BE2C (cell line): ENCODE data around the gene MMP3.

Experiments used
- DNase-seq: peaks from one replicate; pipeline ENCODE4 v3.0.0-alpha.2; 2020
- H3K27me3 ChIP-seq: fragments of 250-450 bp; sonication (Bioruptor Pico); 2 replicates; pipeline ENCODE4 v1.5.1; 2020; ENCODE audit warnings: mild to moderate bottlenecking
- H3K36me3 ChIP-seq: fragments of 250-450 bp; sonication (Bioruptor Pico); 2 replicates; pipeline ENCODE4 v1.5.1; 2020; ENCODE audit warnings: mild to moderate bottlenecking
- H3K4me1 ChIP-seq: fragments of 250-450 bp; sonication (Bioruptor Pico); 2 replicates; pipeline ENCODE4 v1.5.1; 2020
- H3K4me3 ChIP-seq: 2 replicates; pipeline ENCODE4 v1.5.1; 2011; ENCODE audit warnings: low read depth, low read length
- H3K9me3 ChIP-seq: fragments of 250-450 bp; sonication (Bioruptor Pico); 2 replicates; pipeline ENCODE4 v1.5.1; 2020
- CTCF ChIP-seq: IDR thresholded peaks from 2 replicates; pipeline ENCODE4 v1.5.1; 2012; ENCODE audit warnings: mild to moderate bottlenecking, low read depth, low read length

Gene MMP3

GRCh38 chr11:102830001-102830727 is 13.2 kb downstream of the MMP3 start:
- Histone ChIP-seq H3K4me3 (no peak overlapping the region), H3K9me3 (no peaks in the 10 kb centered on the region), H3K4me1 (no peaks in the 10 kb centered on the region), H3K27me3 (peaks cover 18% of the 10 kb centered on the region), H3K36me3 (no peaks in the 10 kb centered on the region)
- DNase-seq = no peak
- TF ChIP-seq CTCF = no peak

GRCh38 chr11:102829316-102830000 is 14.0 kb downstream of the MMP3 start:
- Histone ChIP-seq H3K4me1 (no peaks in the 10 kb centered on the region), H3K27me3 (peaks cover 18% of the 10 kb centered on the region), H3K36me3 (no peaks in the 10 kb centered on the region), H3K4me3 (no peak overlapping the region), H3K9me3 (no peaks in the 10 kb centered on the region)
- DNase-seq = no peak
- TF ChIP-seq CTCF = no peak

- H3K4me3 ChIP-seq = no peak overlapping the region
- H3K36me3 ChIP-seq = no peaks in the 10 kb centered on the region
- H3K27me3 ChIP-seq = no peaks in the 10 kb centered on the region
- no peak for DNase-seq
- H3K9me3 ChIP-seq = no peaks in the 10 kb centered on the region
- no peaks in the 10 kb centered on the region for H3K4me1 ChIP-seq
- TF ChIP-seq CTCF = no peak
These were observed 18.9 kb downstream of the MMP3 start for GRCh38 chr11:102824556-102824955.

- DNase-seq = no peak
These were observed 23.9 kb downstream of the MMP3 start for GRCh38 chr11:102819491-102819890.

GRCh38 chr11:102813484-102813883 is 29.9 kb downstream of the MMP3 start:
- H3K27me3 ChIP-seq = no peaks in the 10 kb centered on the region; the same call in 1 of the 2 replicates
- H3K4me3 ChIP-seq = no peak overlapping the region
- H3K4me1 ChIP-seq = no peaks in the 10 kb centered on the region

More at GRCh38 chr11:102819491-102819890, 23.9 kb downstream of the MMP3 start:
- Histone ChIP-seq H3K4me3 (no peak overlapping the region), H3K4me1 (no peaks in the 10 kb centered on the region), H3K36me3 (no peaks in the 10 kb centered on the region), H3K9me3 (no peaks in the 10 kb centered on the region), H3K27me3 (no peaks in the 10 kb centered on the region; the same call in 1 of the 2 replicates)
- no peak for TF ChIP-seq CTCF

More at GRCh38 chr11:102813484-102813883, 29.9 kb downstream of the MMP3 start:
- Histone ChIP-seq H3K9me3 (no peaks in the 10 kb centered on the region), H3K36me3 (no peaks in the 10 kb centered on the region)
- no peak for TF ChIP-seq CTCF
- no peak for DNase-seq
